ENCODE measurements around the gene ZNF136. TPM values are rescaled to one million over a fixed set of nuclear protein-coding genes. Genes with fewer than 3 reads are reported as not detected.

ZNF136 gene
- total RNA-seq, 1 donor from 2014 or later: 1.9 TPM

- TF ChIP-seq CTCF (IDR thresholded peaks at IDR 0.05): no peak
- DNase-seq (ENCODE audit: low spot score in 2 of 2): no peak
- Histone ChIP-seq H3K4me3 (no peak overlapping the region), H3K27ac (no peak overlapping the region), H3K36me3 (peaks cover 4 to 18% of the 10 kb centered on the region in 2 donors), H3K4me1 (no peaks in the 10 kb centered on the region), H3K27me3 (no peaks in the 10 kb centered on the region), H3K9me3 (peaks cover 61 to 98% of the 10 kb centered on the region in 2 donors)
- intact Hi-C loops (cut with DNase I): no loop called here
Observed at GRCh38 chr19:12217332-12217731, 54.4 kb downstream of the ZNF136 start.

- no peak for DNase-seq (ENCODE audit: low spot score in 2 of 2)
- Histone ChIP-seq H3K27me3 (no peaks in the 10 kb centered on the region), H3K36me3 (peaks cover 11 to 43% of the 10 kb centered on the region in 2 donors), H3K4me1 (no peaks in the 10 kb centered on the region), H3K4me3 (no peak overlapping the region), H3K27ac (no peak overlapping the region), H3K9me3 (peaks cover 39 to 95% of the 10 kb centered on the region in 2 donors)
- intact Hi-C loops (cut with DNase I): no loop called here
- TF ChIP-seq CTCF (IDR thresholded peaks at IDR 0.05): no peak
Observed at GRCh38 chr19:12222980-12223630, 60.2 kb downstream of the ZNF136 start.

GRCh38 chr19:12224676-12225075, 61.8 kb downstream of the ZNF136 start:
- DNase-seq (ENCODE audit: low spot score in 2 of 2): no peak
- no peak for TF ChIP-seq CTCF (IDR thresholded peaks at IDR 0.05)
- Histone ChIP-seq H3K9me3 (peaks cover 35 to 92% of the 10 kb centered on the region in 2 donors), H3K27ac (no peak overlapping the region), H3K36me3 (peaks cover 13 to 45% of the 10 kb centered on the region in 2 donors), H3K4me3 (no peak overlapping the region), H3K4me1 (no peaks in the 10 kb centered on the region), H3K27me3 (no peaks in the 10 kb centered on the region)
- intact Hi-C loops (cut with DNase I): no loop called here

- intact Hi-C loops (cut with DNase I): no loop called here
- Histone ChIP-seq H3K27me3 (no peaks in the 10 kb centered on the region), H3K4me3 (no peak overlapping the region), H3K36me3 (peaks cover 12 to 78% of the 10 kb centered on the region in 2 donors), H3K9me3 (peaks cover 10 to 84% of the 10 kb centered on the region in 2 donors), H3K27ac (no peak overlapping the region), H3K4me1 (no peaks in the 10 kb centered on the region)
- no peak for TF ChIP-seq CTCF (IDR thresholded peaks at IDR 0.05)
- no peak for DNase-seq (ENCODE audit: low spot score in 2 of 2)
Observed at GRCh38 chr19:12229990-12230389, 67.1 kb downstream of the ZNF136 start.

GRCh38 chr19:12230751-12231733, 68.1 kb downstream of the ZNF136 start:
- DNase-seq (ENCODE audit: low spot score in 2 of 2): no peak
- no peak overlapping the region for H3K27ac ChIP-seq
- peaks cover 12 to 67% of the 10 kb centered on the region in 2 donors for H3K36me3 ChIP-seq
- TF ChIP-seq CTCF (IDR thresholded peaks at IDR 0.05): no peak
- no peak overlapping the region for H3K4me3 ChIP-seq
- intact Hi-C loops (cut with DNase I): no loop called here
- H3K9me3 ChIP-seq: peaks cover 8 to 84% of the 10 kb centered on the region in 2 donors
- H3K27me3 ChIP-seq: no peaks in the 10 kb centered on the region
- H3K4me1 ChIP-seq: no peaks in the 10 kb centered on the region

All from ascending aorta (tissue), 2 donors.